Adipose tissue (tissue), 3 donors: ENCODE measurements around the gene OMG. TPM values are rescaled to one million over a fixed set of nuclear protein-coding genes. Genes with fewer than 3 reads are reported as not detected.

Experiments
- polyA plus RNA-seq, 3 donors: library from polyadenylated mRNA; stranded (reverse); fragments of 200-250 nt; gene quantifications; one replicate each; pipeline ENCODE4 v1.2.3, GENCODE V29; 2013
- donor health status: healthy with polysubstance abuse.
- donor health status: Bipolar disorder and iron deficiency.
- donor health status: healthy.

The OMG gene
- polyA plus RNA-seq, 3 donors = 0.06 to 2.5 (median 0.49) TPM

Other genes with a start within 250 kb of the OMG start
- 1 to 10 TPM; 5.6 to 9.1 (median 7.9) TPM for gene NF1, start 202.3 kb downstream of the OMG start, polyA plus RNA-seq
- gene EVI2B, start 16.8 kb upstream of the OMG start, polyA plus RNA-seq = 10 to 100 TPM in 2 of 3 donors, 1 to 10 TPM in 1; 1.5 to 17.0 (median 13.1) TPM
- 10 to 100 TPM in 1 of 3 donors, 1 to 10 TPM in 2; 1.4 to 13.3 (median 6.6) TPM for gene EVI2A, start 24.4 kb upstream of the OMG start, polyA plus RNA-seq
- gene RAB11FIP4, start 94.4 kb upstream of the OMG start, polyA plus RNA-seq = 10 to 100 TPM in 1 of 3 donors, 1 to 10 TPM in 2; 1.5 to 12.3 (median 1.7) TPM